ENCODE measurements around the gene ARHGEF7.

The ARHGEF7 gene

GRCh38 chr13:111140562-111141105, 25.5 kb downstream of the ARHGEF7 start:
- DNase-seq, result no peak

GRCh38 chr13:111142472-111142871, 27.4 kb downstream of the ARHGEF7 start:
- no peak for DNase-seq

- no peak for DNase-seq
Observed at GRCh38 chr13:111143865-111144540, 28.9 kb downstream of the ARHGEF7 start.

GRCh38 chr13:111145071-111145470, 30.0 kb downstream of the ARHGEF7 start:
- DNase-seq, result no peak

GRCh38 chr13:111145506-111145905, 30.4 kb downstream of the ARHGEF7 start:
- DNase-seq, result no peak

GRCh38 chr13:111152844-111153243, 37.7 kb downstream of the ARHGEF7 start:
- no peak for DNase-seq

- DNase-seq, result peak; percentile 92 to 95
Observed at GRCh38 chr13:111153279-111153976, 38.3 kb downstream of the ARHGEF7 start.

- DNase-seq, result no peak
Observed at GRCh38 chr13:111153977-111154332, 38.8 kb downstream of the ARHGEF7 start.

- no peak for DNase-seq
Observed at GRCh38 chr13:111156421-111156820, 41.3 kb downstream of the ARHGEF7 start.

- no peak for DNase-seq
Observed at GRCh38 chr13:111158136-111158805, 43.2 kb downstream of the ARHGEF7 start.

- no peak for DNase-seq
Observed at GRCh38 chr13:111159362-111160320, 44.5 kb downstream of the ARHGEF7 start.

GRCh38 chr13:111160648-111161047, 45.5 kb downstream of the ARHGEF7 start:
- no peak for DNase-seq

- no peak for DNase-seq
Observed at GRCh38 chr13:111161601-111162600, 46.8 kb downstream of the ARHGEF7 start.

- DNase-seq, result no peak
Observed at GRCh38 chr13:111165241-111166010, 50.3 kb downstream of the ARHGEF7 start.

- DNase-seq, result no peak
Observed at GRCh38 chr13:111166882-111167675, 52.0 kb downstream of the ARHGEF7 start.

GRCh38 chr13:111168107-111168506, 53.0 kb downstream of the ARHGEF7 start:
- DNase-seq, result no peak

GRCh38 chr13:111171112-111171511, 56.0 kb downstream of the ARHGEF7 start:
- DNase-seq, result no peak

GRCh38 chr13:111171629-111172028, 56.5 kb downstream of the ARHGEF7 start:
- no peak for DNase-seq

- DNase-seq, result no peak
Observed at GRCh38 chr13:111174377-111175114, 59.4 kb downstream of the ARHGEF7 start.
